Hematopoietic multipotent progenitor cell treated with erythropoietin and hydrocortisone succinate and interleukin-3 and kit ligand, for 17 days (in vitro differentiated cells): ENCODE measurements around the gene COMMD1.
"Not testable (repeated sequence)": the region's sequence is repeated elsewhere in the genome, so short reads cannot be mapped to it uniquely, and the experiment has no call there.

Experiments
- DNase-seq: peaks from one replicate; pipeline ENCODE4 v3.0.0-alpha.2; 2015; ENCODE audit warnings: low spot score

COMMD1 gene

DNA sequence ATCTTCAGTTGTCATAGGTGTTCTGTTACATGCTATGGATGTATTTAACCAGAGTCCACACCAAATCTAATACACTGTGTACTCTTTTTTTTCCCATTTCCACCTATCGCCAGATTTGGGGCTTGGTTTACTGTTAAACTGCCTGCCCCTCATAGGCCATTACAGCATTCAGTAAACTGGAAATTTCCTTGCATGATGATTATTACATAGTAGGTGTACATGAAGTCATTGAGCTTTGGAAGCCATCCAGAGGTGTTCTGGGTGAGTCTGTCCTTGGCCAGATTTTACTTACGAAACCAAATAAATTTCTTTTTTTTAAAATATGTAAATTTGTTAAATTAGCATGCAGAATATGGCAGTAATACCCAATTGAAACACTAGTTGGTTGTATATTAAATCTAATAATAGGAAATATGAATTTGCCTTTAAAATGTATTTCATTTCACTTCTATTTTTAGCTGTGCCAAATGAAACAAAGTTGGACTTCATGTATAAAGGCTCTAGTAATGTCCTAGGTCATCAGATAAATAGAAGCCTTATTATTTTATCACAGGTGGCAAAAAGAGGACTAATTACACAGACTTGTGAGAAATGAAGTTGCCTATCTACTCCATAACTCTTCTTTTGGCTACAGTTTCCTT, 60.7 kb downstream of the COMMD1 start:
- no peak for DNase-seq

DNA sequence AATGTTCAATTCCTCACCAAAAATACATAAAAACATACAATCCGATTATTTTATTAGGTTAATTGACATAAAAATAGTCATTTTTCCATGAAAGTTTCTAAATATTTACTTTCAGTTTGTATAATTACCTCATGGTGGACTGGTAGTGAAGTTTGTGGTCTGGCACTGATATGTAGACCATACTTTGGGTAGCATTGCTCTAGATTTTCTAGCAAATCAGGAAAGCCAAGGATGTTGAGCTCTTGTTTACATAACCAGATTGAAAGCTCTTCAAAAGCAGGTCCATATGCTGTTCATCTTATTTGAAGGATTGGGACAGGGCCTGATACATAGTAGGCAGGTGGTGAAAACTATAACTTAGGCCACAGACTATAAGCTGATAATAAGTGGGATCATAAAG, 61.8 kb downstream of the COMMD1 start:
- no peak for DNase-seq

DNA sequence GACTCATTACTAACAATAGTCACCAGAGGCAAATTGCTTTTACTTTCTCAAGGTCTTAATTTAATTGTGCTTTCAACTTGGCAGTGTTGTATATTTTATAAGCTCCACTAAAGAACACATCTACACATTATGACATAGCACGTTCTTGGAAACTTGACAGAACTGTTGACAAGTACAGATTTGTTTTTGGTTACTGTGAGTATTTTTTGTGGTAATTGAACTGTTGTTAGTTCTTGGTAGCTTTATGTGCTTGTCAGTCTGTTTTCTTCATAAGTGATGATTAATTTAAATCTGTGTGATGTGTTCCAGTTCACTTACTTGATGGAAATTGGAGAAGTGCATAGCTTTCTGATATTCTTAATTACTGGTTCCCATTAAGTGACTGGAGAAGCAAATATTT, 63.9 kb downstream of the COMMD1 start:
- no peak for DNase-seq

DNA sequence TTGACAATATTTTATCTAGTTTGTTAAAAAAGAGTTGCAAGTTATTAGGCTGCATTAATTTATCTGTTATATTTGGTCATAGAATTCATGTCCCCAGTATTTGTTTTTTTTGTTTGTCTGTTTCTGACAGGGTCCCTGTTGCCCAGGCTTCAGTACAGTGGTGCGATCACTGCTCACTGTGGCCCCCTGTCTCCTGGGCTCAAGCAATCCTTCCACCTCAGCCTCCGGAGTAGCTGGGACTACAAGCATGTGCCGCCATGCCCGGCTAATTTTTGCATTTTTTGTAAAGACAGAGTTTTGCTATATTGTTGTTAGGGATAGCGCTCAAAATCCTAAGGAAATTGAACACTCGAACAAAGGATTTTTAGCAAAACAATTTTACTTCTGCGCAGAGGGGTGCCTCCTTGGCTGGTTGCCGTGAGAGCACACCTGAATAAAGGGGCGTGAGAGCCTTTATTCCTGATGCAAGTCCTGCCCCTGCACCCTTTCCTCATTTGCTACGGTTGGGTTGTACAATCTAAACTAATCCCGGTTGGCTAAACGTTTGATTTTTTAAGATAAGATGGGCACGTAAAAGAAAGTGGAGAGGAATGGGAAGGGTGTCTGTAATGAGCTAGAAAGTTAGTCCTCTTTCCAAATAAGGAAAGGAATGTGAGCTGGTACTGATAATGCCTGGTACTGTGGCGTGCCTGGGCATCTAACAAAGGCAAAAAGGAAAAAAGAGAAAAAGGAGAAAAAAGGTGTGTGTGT, 65.5 kb downstream of the COMMD1 start:
- DNase-seq = no peak

DNA sequence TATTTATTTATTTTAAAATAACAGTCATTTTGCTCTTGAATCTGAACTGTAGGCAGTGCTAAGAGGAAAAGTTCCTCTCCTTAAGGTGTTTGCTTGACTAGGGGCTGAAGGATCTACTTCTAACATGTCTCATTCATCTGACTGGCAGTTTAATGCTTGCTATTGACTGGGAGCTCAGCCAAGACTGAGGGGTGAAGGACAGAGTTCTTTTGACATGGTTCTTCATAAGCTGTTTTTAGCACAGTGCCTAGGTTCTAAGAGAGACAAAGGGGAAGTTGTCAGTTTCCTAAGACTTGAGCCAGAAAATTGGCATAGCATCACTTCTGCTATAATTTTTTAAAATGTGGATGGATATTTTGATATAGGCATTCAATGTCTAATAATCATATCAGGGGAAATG, 73.0 kb downstream of the COMMD1 start:
- DNase-seq = no peak

DNA sequence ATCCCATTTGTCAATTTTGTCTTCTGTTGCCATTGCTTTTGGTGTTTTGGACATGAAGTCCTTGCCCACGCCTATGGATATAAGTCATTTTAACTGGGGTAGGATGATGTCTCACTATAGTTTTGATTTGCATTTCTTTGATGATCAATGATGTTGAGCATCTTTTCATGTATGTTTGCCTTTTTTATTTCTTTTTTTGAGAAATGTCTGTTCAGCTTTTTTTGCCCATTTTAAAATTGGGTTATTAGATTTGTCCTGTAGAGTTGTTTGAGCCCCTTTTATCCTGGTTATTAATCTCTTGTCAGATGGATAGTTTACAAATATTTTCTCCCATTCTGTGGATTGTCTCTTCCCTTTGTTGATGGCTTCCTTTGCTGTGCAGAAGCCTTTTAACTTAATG, 75.3 kb downstream of the COMMD1 start:
- DNase-seq = no peak

DNA sequence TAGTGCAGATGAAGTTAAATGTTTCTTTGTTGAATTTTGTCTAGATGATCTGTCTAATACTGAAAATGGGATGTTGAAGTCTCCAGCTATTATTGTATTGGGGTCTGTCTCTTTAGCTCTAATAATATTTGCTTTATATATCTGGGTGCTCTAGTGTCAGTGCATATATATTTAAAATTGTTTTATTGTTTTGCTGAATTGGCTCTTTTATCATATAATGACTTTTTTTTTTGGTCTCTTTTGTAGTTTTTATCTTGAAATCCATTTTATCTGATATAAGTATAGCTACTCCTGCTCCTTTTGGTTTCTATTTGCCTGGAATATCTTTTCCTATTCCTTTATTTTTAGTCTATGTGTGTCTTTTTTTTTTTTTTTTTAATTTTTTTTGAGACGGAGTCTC, 79.2 kb downstream of the COMMD1 start:
- no peak for DNase-seq

DNA sequence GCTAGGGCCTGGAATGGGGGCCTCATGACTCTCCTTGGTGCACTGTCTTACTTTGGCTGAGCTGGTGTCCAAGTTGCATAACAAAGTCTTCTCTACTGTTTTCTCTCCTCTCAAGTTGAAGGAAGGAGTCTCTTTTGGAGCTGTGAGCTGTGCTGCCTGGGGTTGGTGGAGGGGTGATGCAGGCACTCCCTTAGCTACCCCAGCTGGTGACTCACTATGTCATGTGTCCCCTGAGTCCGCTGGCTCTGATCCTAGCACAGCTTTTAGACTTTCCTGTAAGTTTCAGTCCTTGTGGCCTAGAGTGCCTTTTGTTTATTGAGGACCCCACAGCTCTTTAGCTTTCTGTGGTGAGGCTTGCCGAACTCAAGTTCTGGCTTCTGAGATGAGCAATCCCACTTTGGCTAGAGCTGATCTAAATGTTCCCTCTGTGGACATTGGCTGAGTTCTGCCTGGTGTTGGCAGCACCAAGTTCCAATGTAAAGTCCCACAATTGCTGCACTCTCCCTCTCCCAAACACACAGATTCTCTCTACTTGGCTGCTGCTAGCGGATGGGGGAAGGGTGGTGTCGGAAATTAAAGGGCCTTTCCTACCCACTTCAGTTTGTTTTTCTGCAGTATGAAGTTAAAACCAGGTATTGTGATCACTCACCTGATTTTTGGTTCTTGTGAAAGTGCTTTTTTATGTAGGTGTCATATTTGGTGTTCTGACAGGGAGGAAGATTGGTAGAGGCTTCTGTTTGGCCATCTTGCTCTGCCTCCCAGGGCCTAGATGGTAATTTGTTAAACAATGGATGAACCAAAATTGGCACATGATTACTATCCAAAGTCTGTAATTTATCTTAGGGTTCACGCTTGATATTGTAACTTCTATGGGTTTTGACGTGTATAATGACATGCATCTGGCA, 83.2 kb downstream of the COMMD1 start:
- no peak for DNase-seq

DNA sequence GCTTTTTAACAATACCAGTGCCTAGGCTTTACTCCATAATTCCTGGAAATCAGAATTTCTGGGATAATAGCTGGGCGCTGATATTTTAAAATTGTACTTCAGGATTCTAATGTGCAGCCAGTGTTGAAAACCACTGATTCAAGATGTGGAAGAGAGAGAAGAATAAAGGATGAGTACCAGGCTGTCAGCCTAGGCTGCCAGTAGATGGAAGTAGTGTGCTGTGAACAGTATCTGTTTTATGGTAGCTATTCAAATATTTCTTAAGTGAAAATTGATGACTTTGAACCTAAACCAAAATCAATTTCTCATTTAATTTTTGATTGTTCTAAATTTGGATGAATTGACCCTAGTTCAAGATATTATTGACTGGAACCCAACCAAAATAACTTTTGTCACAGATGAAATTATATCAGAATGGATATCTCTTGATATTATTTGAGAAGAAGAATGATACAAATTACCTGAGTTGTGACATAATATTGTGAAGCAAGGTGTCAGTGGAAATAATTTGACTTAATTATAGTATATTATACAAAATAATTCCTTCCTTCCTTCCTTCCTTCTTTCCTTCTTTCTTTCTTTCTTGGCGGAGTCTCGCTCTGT, 88.0 kb downstream of the COMMD1 start:
- DNase-seq = peak; percentile 54

DNA sequence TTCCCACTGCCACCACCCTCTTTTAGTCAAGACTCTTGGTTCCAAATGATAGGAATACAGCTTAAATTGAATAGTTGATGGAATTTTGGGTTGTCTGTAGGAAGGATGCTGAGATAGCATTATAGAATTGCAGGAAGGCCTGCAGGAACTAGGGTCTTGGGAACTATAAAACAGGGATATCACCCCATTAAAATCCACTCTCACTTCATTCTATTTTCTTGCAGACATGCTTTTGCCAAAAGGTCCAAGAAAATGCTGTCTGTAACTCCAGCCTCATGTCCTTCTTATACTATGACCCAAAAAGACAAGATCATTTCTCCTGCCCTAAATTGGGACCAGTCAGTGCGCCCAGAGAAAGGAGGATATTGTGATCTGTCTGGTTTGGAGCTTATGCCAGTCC, 89.1 kb downstream of the COMMD1 start:
- DNase-seq = no peak

DNA sequence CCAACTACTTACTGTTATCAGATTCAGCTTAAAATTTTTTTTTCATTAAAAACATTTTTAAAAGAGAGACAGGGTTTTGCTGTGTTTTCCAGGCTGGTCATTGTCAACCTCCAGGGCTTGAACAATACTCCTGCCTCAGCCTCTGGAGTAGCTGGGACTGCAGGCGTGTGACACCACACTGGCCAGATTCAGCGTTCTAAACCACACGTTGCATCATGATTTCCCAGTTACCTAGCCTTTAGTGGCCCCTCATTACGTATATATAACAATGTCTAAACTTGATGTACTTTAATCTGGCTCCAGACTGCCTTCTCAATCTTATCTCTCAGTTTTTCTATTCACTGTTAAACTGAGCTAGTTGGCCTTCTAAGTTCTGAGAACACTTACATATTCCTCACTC, 89.6 kb downstream of the COMMD1 start:
- DNase-seq = no peak

DNA sequence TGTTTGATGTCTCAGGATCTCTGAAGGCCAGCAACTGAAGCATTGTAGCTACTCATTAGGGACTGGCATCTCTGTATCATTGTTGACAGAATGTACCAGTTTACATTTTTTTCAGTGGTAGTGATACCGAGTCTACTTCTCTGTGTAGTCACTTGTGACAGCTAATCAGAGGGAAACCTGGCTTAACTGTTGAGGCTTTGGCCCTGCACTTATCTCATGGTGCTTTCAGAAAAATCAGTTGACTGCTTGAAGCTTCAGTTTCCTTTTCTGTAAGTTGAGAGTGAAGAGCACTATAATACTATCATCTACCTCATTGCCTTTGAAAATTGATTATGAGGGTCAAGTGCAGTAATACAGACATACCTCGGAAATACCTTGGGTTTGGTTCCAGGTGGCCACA, 90.0 kb downstream of the COMMD1 start:
- no peak for DNase-seq

DNA sequence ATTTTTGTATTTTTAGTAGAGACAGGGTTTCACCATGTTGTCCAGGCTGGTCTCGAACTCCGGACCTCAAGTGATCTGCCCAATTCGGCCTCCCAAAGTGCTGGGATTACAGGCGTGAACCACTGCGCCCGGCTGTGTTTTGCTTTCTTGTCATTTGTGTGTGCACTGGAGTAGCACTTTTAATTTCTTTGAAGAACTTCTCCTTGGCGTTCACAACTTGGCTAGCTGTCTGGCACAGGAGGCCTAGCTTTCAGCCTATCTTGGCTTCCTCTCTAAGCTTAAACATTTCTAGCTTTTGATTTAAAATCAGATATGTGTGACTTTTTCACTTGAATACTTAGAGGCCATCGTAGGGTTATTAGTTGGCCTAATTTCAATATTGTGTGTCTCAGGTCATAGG, 93.0 kb downstream of the COMMD1 start:
- no peak for DNase-seq

DNA sequence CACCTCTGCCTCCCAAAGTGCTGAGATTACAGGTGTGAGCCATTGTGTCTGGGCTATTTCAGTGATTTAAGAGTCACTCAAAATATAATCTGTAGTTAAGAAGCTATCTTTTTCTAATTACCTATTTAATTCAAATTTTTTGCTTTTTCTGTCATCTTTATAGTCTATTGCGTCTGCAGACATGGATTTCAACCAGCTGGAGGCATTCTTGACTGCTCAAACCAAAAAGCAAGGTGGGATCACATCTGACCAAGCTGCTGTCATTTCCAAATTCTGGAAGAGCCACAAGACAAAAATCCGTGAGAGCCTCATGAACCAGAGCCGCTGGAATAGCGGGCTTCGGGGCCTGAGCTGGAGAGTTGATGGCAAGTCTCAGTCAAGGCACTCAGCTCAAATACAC, 95.1 kb downstream of the COMMD1 start:
- DNase-seq = no peak

DNA sequence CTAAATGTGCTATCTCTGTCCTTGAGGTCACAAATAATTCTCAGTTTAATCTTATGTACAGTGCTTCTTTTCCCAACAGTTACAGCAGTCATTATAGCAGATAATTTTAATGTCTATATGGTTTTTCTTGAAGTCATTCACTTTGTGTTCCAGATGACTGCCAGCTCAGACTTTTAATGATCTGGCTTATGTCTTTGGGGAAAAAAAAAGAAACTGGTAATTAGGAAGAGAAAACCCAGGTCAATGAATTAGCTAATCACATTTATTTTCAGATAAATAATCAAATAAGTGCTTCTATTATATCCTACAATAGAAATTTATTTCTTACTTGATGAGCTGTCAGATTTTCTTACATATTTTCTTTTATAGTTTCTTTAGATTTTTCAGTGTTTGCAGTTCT, 96.0 kb downstream of the COMMD1 start:
- DNase-seq = no peak

DNA sequence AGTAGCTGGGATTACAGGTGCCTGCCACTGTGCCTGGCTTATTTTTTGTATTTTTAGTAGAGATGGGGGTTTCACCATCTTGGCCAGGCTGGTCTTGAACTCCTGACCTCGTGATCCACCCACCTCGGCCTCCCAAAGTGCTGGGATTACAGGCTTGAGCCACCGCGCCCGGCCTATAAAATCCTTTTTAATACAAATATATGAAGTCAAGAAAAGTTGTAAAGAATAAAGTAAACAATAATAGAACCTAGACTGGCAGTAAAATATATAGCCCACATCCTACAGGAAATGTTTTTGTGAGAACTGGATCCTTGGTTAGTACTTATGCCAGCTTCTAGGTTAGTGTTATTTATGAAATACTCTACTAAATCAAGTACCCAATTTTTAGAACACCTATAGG, 99.0 kb downstream of the COMMD1 start:
- not testable (repeated sequence) for DNase-seq

DNA sequence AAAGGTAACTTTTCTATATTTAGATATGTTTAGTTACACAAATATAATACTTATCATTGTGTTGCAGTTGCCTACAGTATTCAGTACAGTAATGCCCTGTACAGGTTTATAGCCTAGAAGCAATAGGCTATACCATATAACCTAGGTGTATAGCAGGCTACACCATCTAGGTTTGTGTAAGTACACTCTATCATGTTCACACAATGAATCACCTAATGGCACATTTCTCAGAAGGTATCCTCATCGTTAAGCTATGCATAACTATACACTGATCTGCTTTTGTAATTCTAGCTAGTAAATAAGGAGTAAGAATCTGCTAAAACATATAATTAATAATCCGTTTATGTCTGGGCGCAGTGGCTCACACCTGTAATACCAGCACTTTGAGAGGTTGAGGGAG, 102.1 kb downstream of the COMMD1 start:
- DNase-seq = no peak

DNA sequence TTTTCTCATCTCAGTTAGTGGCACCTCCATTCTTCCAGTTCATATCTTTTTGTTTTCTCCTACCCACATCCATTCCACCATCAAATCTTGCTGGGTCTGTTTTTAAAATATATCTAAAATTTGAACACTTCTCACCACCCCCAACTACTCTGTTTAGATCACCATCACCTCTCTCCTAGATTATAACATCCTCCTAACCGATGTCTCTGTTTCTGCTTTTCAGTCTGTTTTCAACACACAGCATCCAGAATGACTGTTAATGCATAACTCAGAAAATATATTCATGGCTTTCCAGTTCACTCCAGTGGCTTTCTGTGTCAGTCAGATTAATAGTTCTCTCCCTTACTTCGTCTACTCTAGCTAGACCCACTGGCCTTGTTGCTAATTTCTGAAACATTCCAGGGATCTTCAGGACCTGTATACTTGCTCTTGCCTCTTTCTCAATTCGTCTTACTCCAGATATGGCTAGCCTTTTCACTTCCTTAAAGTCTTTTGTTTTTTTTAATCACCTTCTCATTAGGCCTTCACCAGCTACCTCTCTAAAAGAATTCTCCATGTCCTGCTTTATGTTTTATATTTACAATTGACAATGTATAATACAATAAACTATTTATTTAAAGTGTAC, 105.3 kb downstream of the COMMD1 start:
- DNase-seq = no peak

DNA sequence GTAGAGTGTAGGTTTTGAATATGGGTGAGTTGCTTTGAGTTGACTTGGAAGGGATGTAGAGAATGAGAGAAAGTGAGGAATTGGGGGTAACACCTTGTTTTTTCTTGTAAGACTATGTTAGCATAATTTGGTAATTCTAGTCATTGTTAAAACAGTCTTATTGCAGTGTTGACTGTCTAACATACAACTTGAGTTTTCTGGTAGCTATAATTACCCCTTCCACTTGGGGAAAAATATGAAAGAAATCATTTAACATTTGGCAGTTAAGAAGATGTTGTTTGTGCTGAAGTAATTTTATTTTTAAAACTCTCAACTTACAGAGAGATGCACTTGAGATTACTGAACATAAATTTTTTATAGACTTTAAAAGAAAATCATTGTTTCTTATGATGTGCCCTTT, 108.2 kb downstream of the COMMD1 start:
- no peak for DNase-seq

DNA sequence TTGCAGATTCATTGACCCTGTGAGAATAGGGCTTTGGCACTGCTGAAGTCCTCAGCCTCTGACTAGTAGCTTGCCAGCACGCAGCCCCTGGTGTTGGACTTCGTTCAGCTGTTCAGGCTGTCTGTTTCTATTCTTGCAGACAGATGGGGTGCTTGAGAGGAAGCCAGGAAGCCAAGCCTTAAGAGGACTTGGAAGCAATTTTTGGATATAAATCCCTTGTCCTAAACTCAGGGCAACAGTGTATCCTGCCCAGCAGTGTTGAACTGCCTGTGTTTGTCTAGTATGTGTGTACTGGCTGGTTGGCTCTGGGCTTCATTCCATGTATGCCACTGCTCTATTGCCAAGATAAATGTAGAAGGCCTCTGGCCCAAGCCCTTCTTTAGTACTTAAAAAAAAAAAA, 108.6 kb downstream of the COMMD1 start:
- no peak for DNase-seq

DNA sequence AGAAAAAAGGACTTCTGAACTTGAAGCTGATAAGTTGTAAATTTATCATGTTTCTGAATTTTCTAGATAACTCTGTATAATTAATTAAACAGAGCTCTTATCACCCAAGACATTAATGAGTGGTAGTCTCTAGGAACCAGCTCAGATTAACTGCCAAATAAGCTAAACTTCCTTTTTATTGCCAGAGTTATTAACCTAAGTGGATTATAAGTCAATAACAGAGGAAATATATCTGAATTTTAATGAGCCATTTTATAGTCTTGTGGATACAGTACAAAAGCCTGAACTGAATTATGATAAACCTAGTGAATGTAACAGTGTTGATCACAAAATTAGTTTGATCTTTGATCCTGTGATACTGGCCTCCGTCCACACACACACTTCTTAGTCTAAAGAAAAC, 111.5 kb downstream of the COMMD1 start:
- no peak for DNase-seq

DNA sequence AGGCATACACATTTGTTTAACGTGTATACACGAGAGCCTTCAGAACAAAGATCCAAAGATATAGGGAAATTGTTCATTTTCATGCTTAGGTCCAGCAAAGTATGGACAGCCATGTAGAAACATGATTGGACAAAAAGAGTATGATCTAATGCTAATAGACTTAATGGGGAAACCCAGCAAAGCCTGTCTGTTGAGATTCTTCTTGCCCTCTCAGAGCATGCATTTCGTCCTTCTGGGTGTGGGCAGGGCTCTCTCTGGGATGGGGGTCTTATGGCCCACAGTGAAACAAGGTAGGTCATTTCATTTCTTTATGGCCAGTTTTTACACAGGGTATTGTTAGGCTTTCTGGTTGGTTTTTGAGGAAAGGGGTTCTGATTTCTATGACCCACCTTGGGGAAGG, 124.4 kb downstream of the COMMD1 start:
- no peak for DNase-seq
